Endothelial cell of hepatic sinusoid (primary cell): ENCODE results near the gene NBPF3.
"Not testable (repeated sequence)": the region's sequence is repeated elsewhere in the genome, so short reads cannot be mapped to it uniquely, and the experiment has no call there.

ENCODE experiments used
- in situ Hi-C: cut with HindIII; loops from 2 replicates; pipeline ENCODE4 v1.10.0; 2017; ENCODE audit warnings: low sequenced_read_pairs

NBPF3 gene, protein sequence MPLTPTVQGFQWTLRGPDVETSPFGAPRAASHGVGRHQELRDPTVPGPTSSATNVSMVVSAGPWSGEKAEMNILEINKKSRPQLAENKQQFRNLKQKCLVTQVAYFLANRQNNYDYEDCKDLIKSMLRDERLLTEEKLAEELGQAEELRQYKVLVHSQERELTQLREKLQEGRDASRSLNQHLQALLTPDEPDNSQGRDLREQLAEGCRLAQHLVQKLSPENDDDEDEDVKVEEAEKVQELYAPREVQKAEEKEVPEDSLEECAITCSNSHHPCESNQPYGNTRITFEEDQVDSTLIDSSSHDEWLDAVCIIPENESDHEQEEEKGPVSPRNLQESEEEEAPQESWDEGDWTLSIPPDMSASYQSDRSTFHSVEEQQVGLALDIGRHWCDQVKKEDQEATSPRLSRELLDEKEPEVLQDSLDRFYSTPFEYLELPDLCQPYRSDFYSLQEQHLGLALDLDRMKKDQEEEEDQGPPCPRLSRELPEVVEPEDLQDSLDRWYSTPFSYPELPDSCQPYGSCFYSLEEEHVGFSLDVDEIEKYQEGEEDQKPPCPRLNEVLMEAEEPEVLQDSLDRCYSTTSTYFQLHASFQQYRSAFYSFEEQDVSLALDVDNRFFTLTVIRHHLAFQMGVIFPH

GRCh38 chr1:21439721-21440629 is at the start of gene NBPF3:
NBPF3 (plus strand) TSS chr1:21440137; CDS start chr1:21445087, 4,950 bp downstream.
- in situ Hi-C loops: no loop called here

GRCh38 chr1:21391497-21391896 is 48.4 kb upstream of the NBPF3 start:
- in situ Hi-C loops: no loop called here

- in situ Hi-C loops: no loop called here
These were observed 47.2 kb upstream of the NBPF3 start for GRCh38 chr1:21392587-21393263.

DNA sequence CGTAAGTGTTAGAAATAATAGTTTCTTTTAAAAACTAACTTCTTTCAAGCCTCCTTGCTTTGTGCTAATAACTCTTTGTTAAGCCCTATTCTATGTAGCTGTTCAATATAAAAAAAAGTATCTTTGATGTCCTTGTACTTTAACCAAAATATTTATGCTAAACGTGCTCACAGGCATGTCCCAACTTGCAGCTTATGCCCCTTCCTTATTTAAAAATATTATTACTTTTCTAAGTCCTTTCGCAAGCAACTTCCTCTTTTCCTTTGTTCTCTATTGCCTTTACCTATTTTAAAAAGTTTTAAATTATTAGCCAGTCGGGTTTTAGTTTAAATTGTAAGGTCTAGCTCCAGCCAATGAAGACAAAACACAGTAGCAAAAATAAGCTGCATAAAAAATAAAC is 43.4 kb upstream of the NBPF3 start:
- in situ Hi-C loops: no loop called here

DNA sequence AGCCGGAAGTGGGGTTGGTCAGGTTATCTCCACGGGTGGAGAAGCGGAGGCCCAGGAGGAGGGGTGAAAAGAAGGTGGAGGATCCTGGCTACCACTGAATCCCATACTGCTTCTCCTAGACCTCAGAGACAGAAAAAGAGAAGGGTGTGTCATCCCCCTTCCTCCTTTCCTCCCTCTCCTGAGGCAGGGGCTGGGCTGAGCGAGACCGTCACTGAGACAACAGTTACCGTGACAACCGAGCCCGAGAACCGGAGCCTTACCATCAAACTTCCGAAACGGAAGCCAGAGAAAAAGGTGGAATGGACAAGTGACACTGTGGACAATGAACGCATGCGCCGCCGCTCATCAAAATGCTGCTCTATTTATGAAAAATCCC is 42.1 kb upstream of the NBPF3 start:
- in situ Hi-C loops: no loop called here

DNA sequence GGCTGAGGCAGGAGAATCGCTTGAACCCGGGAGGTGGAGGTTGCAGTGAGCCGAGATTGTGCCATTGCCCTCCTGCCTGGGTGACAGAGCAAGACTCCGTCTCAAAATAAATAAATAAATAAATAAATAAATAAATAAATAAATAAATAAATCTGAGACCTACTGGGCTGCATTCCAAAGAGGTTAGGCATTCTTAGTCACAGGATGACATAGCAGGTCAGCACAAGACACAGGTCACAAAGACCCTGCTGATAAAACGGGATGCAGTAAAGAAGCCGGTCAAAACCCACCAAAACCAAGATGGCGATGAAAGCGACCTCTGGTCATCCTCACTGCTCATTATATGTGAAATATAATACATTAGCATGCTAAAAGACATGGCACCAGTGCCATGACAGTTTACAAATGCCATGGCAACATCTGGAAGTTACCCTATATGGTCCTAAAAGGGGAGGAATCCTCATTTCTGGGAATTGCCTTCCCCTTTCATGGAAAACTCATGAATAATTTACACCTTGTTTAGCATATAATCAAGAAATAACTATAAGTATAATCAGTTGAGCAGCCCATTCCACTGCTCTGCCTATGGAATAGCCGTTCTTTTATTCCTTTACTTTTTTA is 38.1 kb upstream of the NBPF3 start:
- in situ Hi-C loops: not testable (repeated sequence)

DNA sequence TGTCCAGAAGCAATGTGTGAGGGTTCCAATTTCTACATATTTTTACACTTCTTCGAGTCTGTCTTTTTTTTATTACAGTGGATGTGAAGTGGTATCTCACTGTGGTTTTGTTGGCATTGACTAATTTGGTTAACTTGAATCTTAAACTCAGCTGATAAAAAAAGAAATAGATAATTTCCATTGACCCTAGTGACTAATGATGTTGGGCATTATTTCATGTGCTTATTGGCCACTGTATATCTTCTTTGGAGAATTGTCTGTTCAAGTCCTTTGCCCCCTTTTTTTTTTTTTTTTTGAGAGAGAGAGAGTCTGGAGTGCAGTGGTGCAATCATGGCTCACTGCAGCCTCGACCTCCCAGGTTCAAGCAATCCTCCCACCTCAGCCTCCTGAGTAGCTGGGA is 33.3 kb upstream of the NBPF3 start:
- in situ Hi-C loops: no loop called here

DNA sequence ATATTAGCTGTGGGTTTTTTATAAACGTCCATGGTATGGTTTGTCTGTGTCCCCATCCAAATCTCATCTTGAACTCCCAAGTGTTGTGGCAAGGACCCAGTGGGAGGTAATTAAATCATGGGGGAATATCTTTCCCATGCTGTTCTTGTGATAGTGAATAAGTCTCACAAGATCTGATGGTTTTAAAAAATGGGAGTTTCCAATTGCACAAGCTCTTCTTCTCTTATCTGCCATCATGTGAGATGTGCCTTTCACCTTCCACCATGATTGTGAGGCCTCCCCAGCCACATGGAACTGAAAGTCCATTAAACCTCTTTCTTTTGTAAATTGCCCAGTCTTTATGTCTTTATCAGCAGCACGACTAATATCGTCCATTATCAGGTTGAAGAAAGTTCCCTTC is 30.0 kb upstream of the NBPF3 start:
- in situ Hi-C loops: not testable (repeated sequence)

DNA sequence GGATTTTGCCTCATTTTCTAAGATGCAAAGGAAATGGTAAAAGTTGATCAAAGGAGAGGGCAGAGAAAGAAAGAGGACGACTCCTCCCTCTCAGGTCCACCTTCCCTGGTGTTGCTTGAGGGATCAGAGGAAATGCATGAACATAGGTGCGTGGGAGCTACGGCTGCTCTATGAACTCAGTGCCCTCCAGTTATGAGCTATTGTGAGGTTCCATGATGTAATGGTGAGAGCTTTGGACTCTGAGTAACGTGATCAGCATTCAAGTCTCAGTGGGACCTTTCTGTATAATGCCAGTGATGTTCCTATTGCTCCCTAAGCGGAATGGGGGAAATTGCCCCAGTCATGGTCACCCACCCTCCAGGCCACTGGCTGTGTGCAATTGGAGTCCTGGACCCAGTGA is 25.9 kb upstream of the NBPF3 start:
- in situ Hi-C loops: no loop called here

- in situ Hi-C loops: not testable (repeated sequence)
These were observed 19.6 kb upstream of the NBPF3 start for GRCh38 chr1:21420378-21420777.

DNA sequence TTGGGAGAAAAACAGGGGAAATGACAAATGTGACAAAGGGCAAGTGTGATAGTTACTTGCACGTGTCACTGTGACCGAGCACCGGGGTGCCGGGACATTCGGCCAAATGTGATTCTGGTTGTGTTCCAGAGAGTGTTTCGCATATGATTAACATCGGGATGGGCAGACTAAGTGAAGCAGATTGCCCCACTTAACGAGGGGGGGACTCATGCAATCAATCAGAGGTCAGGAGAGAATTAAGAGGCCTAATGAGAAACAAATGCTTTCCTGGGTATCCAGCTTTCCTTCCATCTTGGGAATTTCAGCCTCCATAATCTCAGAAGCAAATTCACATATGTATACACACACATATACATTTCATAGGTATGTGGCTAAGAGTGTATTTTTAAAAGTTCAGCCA is 18.6 kb upstream of the NBPF3 start:
- in situ Hi-C loops: not testable (repeated sequence)

DNA sequence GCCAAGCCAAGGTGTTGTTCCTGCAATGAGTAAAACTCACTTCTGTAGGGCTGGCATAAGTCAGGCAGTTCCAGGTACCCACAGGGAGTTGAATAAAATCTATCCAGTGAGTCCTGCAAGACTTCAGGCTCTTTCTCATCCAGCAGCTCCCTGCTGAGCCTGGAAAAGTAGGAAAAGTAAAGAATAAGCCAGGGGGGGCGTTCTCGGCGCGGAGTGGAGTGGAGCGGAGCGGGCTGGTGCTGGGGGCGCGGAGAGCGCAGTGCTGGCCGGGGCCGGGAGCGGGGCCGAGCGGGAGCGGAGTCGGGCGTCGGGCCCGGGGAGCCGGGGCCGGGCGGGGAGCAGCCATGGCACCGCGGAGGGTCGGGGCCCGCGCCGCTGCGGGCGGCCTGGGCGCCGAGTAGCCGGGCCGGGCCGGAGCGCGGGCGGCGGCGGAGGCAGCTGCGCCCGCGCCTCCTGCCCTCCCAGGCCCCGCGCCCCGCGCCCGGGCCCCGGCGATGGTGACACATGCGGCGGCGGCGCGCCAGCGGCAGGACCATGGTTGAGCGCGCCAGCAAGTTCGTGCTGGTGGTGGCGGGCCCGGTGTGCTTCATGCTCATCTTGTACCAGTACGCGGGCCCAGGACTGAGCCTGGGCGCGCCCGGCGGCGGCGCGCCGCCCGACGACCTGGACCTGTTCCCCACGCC is 12.0 kb upstream of the NBPF3 start:
- in situ Hi-C loops: not testable (repeated sequence)

- in situ Hi-C loops: not testable (repeated sequence)
These were observed 11.4 kb upstream of the NBPF3 start for GRCh38 chr1:21428481-21429073.

DNA sequence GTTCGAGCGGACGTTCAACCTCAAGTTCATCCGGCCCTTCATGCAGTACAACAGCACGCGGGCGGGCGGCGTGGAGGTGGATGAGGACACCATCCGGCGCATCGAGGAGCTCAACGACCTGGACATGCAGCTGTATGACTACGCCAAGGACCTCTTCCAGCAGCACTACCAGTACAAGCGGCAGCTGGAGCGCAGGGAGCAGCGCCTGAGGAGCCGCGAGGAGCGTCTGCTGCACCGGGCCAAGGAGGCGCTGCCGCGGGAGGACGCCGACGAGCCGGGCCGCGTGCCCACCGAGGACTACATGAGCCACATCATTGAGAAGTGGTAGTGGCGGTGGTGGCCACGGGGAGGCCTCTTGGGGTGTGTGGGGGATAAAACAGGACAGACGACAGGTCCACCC is 10.7 kb upstream of the NBPF3 start:
- in situ Hi-C loops: not testable (repeated sequence)

GRCh38 chr1:21430875-21431274 is 9.1 kb upstream of the NBPF3 start:
- in situ Hi-C loops: not testable (repeated sequence)

DNA sequence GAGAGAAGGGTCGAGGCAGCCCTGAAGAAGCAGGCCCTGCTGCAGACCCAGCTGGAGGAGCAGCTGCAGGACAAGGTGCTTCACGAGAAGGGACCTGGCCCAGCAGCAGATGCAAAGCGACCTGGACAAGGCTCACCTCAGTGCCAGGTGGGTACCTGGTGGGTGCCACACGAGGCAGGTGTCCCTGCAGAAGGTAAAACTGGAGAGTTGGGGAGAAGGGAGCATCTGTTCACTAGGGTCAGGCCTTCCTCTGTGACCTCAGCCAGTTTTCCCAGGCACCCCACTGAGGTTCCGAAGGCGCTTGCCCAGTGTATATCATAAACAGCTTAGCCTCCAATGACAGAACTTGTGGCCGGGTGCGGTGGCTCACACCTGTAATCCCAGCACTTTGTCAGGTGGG is 5.5 kb upstream of the NBPF3 start:
- in situ Hi-C loops: no loop called here

- in situ Hi-C loops: no loop called here
These were observed 4.1 kb upstream of the NBPF3 start for GRCh38 chr1:21435646-21436487.

GRCh38 chr1:21436488-21437340 is 3.2 kb upstream of the NBPF3 start:
- in situ Hi-C loops: no loop called here
